AG04450 (cell line): ENCODE measurements around the gene PRLR. TPM values are rescaled to one million over a fixed set of nuclear protein-coding genes. Genes with fewer than 3 reads are reported as not detected.
A peak's percentile ranks its signal among the peaks of the same experiment; 100 is the strongest.

Experiments
- CTCF ChIA-PET: fragments of 300-600, 350-600 bp; formaldehyde crosslinking; extraction: SDS; loops from one replicate; lab custom pipeline; 2022; ENCODE audit warnings: antibody characterized with exemption, inconsistent platforms; lab: Charles Lee
- POLR2A ChIA-PET: fragments of 350-600 bp; formaldehyde crosslinking; extraction: SDS; loops from one replicate; lab custom pipeline; 2021; ENCODE audit warnings: antibody characterized with exemption, inconsistent platforms; lab: Yijun Ruan, JAX
- DNase-seq: peaks from one replicate; pipeline ENCODE4 v3.0.0-alpha.2; 2011; ENCODE audit warnings: low read depth, low spot score
- H3K27ac ChIP-seq: one replicate; pipeline ENCODE4 v1.5.1; 2012; ENCODE audit warnings: low read depth, low read length, control low read depth
- H3K27me3 ChIP-seq: one replicate; pipeline ENCODE4 v1.6.0; 2012; ENCODE audit warnings: low read length; ENCODE audit not compliant: control insufficient read depth, insufficient read depth
- H3K4me3 ChIP-seq: 2 replicates; pipeline ENCODE4 v1.5.1; 2011; ENCODE audit warnings: mild to moderate bottlenecking, low read depth, low read length, control low read depth
- H3K9me3 ChIP-seq: 2 replicates; pipeline ENCODE4 v1.5.1; 2012; ENCODE audit warnings: low read length; ENCODE audit not compliant: control insufficient read depth, insufficient read depth
- polyA plus RNA-seq: library from polyadenylated mRNA; depleted of rRNA; stranded (reverse); fragments of >200 nt; gene quantifications from 2 replicates; pipeline ENCODE4 v1.2.3, GENCODE V29; 2011
- TF ChIP-seq, protein P1 (sequence below): IDR thresholded peaks from 2 replicates; pipeline ENCODE4 v1.5.1; 2011; ENCODE audit warnings: low read depth, low read length, control low read depth, inconsistent platforms

PRLR gene
- polyA plus RNA-seq, 1 experiment: not detected

DNA sequence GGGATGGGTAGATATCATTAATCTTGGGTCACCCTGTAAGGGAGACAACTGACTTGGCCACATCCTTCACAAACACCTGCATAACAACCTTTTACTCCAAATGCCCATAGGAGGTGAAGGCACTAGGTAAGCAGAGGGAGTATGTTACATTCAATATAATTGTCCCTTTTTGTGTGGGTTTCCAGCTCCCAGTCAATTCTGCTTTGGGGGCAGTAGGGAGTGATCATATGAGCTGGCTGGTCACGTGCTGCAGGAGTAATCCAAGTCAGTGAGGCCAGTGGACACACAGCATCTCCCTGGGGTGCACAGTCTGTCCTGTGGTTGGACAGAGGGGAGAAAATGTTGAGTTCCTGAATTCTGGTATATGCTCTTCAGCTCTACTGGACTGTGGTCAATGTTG, 181.4 kb downstream of the PRLR start:
- CTCF ChIA-PET: interaction anchor here (0.9 kb wide), 1 partner anchor 45 kb away, joined by 3 read pairs; no protein-coding TSS in a partner anchor

DNA sequence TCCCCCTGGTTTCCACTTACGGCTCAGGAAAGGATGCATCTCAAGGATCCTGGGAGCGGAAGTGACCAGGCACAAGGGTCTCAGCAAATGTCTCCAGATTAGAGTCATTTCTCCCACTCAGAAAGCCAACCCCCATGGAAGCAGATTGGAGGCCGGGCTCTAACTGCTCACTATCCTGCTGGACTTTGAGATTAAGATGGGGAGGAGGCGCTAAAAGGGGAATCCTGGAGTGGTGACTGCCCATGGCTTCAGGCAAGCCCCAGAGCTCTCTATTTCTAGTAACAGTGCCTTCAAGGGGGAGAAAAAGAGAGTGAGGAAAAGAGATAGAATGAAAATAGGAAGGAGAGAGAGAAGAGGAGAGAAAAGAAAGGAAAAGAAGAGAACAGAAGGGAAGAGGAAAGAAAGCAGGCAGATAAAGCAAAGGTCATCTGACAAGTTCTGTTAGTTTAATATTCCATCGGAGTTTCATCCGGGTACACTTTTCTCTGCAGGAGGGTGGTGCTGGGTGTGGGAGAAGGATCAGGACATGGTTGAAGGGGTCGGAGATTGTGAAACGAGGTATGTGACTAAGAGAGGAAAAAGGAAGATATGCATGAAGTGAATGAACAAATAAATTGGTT, 182.4 kb downstream of the PRLR start, which contains the start of gene AGXT2:
Gene AGXT2 (minus strand): TSS at position 165 of the 620 bp plus-strand sequence. CDS start 57 bp downstream, at position 108.
- POLR2A ChIA-PET: no interaction called here
- DNase-seq: no peak
- Histone ChIP-seq H3K27me3 (no peaks in the 10 kb centered on the region), H3K9me3 (no peaks in the 10 kb centered on the region), H3K4me3 (no peak within 1 kb of the TSS), H3K27ac (peak within 1 kb of the TSS; percentile 34)
- CTCF ChIA-PET: no interaction called here
- TF ChIP-seq, protein P1, sequence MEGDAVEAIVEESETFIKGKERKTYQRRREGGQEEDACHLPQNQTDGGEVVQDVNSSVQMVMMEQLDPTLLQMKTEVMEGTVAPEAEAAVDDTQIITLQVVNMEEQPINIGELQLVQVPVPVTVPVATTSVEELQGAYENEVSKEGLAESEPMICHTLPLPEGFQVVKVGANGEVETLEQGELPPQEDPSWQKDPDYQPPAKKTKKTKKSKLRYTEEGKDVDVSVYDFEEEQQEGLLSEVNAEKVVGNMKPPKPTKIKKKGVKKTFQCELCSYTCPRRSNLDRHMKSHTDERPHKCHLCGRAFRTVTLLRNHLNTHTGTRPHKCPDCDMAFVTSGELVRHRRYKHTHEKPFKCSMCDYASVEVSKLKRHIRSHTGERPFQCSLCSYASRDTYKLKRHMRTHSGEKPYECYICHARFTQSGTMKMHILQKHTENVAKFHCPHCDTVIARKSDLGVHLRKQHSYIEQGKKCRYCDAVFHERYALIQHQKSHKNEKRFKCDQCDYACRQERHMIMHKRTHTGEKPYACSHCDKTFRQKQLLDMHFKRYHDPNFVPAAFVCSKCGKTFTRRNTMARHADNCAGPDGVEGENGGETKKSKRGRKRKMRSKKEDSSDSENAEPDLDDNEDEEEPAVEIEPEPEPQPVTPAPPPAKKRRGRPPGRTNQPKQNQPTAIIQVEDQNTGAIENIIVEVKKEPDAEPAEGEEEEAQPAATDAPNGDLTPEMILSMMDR: no peak

More for the DNA sequence above, 181.4 kb downstream of the PRLR start:
- POLR2A ChIA-PET: interaction anchor here (0.7 kb wide), 1 partner anchor 764 kb away, joined by 10 read pairs; no protein-coding TSS in a partner anchor
- no peak overlapping the region for H3K27ac ChIP-seq
- no peaks in the 10 kb centered on the region for H3K9me3 ChIP-seq
- DNase-seq: no peak
- H3K4me3 ChIP-seq: no peak overlapping the region
- H3K27me3 ChIP-seq: no peaks in the 10 kb centered on the region
- TF ChIP-seq, protein P1: no peak

DNA sequence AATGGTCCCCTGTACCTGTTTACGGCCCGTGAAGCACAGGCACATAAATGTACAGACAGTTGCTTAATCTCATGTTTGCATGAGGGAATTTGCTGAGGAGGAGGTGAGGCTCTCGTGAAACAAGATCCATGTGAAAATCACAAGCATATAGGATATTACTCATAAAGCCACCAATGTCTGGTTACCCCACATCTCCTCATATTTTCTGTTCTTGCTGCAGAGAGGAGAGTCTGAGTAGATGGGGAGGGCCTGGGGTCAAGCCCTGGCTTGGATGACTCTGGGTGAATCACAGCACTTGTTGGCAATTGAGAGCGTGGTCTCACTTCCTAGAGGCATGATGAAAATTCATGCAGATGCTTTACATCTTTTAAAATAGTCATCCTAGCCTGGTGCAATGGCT, 183.5 kb downstream of the PRLR start:
- CTCF ChIA-PET: no interaction called here
- TF ChIP-seq, protein P1: no peak
- H3K9me3 ChIP-seq: no peaks in the 10 kb centered on the region
- DNase-seq: peak; percentile 88
- peak overlapping the region; percentile 34 for H3K27ac ChIP-seq
- POLR2A ChIA-PET: no interaction called here
- no peaks in the 10 kb centered on the region for H3K27me3 ChIP-seq
- no peak overlapping the region for H3K4me3 ChIP-seq

DNA sequence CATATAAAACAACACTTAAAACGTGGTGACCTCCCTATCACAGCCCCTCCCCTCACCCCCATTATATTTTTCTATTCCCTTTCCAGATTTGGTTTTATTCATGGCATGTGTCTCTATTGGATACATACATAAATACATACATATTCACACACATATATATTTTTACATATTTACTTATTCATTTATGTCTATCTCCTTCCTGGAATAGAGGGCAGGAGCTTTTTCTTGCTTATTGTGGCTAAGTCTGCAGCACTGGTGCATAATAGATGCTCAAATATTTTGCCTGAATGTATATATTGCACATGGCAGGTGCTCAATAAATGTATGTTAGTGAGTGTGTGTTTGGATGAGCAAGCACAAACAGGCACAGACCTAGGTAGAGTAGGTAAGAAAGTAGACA, 185.0 kb downstream of the PRLR start:
- no peaks in the 10 kb centered on the region for H3K27me3 ChIP-seq
- no peaks in the 10 kb centered on the region for H3K9me3 ChIP-seq
- H3K27ac ChIP-seq: no peak overlapping the region
- TF ChIP-seq, protein P1: no peak
- DNase-seq: no peak
- ChIA-PET CTCF (no interaction called here), POLR2A (no interaction called here)
- no peak overlapping the region for H3K4me3 ChIP-seq

DNA sequence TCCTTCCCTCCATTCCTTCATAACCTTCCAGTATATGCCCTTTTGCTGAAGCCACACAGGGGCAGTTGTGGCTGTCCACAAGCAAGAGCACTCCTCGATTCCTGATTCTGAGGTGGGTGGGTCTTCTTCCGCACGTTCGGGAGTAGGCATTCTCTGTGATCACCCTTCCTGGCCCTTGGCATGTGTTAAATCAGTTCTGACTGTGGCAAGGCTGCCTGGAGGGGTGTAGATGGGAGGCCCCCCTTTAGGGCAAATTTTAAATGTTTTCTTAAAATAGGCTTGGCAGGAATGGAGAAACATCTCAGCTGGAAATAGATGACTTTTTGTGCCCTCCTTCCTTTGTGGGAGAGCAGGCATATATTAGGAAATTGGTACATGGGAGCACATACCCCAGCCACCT, 185.6 kb downstream of the PRLR start:
- no peak for DNase-seq
- H3K27ac ChIP-seq: no peak overlapping the region
- H3K4me3 ChIP-seq: no peak overlapping the region
- ChIA-PET POLR2A (no interaction called here), CTCF (no interaction called here)
- H3K9me3 ChIP-seq: no peaks in the 10 kb centered on the region
- no peaks in the 10 kb centered on the region for H3K27me3 ChIP-seq
- TF ChIP-seq, protein P1: no peak
